Cardiac fibroblast (primary cell): ENCODE measurements around the gene ALKBH3.

Experiments used
- DNase-seq, 2 donors: peaks; one replicate each; pipeline versions ENCODE4 v3.0.0 to v3.0.0-alpha.2; 2010; ENCODE audit warnings: low read depth in 2 of 2
- H3K4me3 ChIP-seq, 2 donors: replicated peaks in 1 of 2; 1 replicate in 1 of 2; 2 replicates in 1 of 2; pipeline ENCODE4 v1.5.1; 2011; ENCODE audit warnings: low read depth in 2 of 2, low read length in 2 of 2, mild to moderate bottlenecking in 2 of 2, moderate library complexity in 1 of 2
- CTCF ChIP-seq: IDR thresholded peaks from one replicate; pipeline ENCODE4 v1.5.1; 2011; ENCODE audit warnings: low read depth, mild to moderate bottlenecking, low read length, inconsistent platforms

ALKBH3 gene

DNA sequence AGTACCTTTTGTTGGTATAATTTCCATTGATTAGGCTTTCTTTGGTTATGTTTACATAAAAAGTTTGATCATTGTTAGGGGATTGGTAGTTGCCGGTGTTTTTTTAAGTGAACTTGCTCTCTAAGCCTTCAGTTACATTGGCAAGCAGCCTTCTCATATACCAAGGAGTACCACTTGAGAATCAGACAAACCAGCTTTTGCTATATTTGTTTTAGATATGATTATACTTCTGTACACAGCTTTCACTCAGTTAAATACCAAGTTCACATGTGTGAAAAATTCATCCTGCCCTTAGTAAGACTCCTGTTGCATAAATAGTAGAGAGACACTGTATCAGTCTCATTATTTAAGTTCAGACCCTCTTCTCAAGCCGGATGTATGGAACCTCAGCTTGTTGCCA, 22.4 kb downstream of the ALKBH3 start:
- no peak for TF ChIP-seq CTCF
- no peak overlapping the region for H3K4me3 ChIP-seq
- DNase-seq = no peak

GRCh38 chr11:43903969-43904368, 23.3 kb downstream of the ALKBH3 start:
- TF ChIP-seq CTCF = no peak
- DNase-seq = no peak
- no peak overlapping the region for H3K4me3 ChIP-seq

- H3K4me3 ChIP-seq = peak overlapping the region in 1 of 2 donors; percentile 7
- no peak for TF ChIP-seq CTCF
- DNase-seq = peak; percentile 86 to 88
Measured at GRCh38 chr11:43904742-43905535, 24.3 kb downstream of the ALKBH3 start.

GRCh38 chr11:43905813-43906241, 25.2 kb downstream of the ALKBH3 start:
- no peak overlapping the region for H3K4me3 ChIP-seq
- TF ChIP-seq CTCF = no peak
- DNase-seq = peak; percentile 86 to 96

- no peak overlapping the region for H3K4me3 ChIP-seq
- DNase-seq = peak in 1 of 2 donors; percentile 45
- no peak for TF ChIP-seq CTCF
Measured at GRCh38 chr11:43907028-43907975, 26.7 kb downstream of the ALKBH3 start.

GRCh38 chr11:43908191-43908590, 27.6 kb downstream of the ALKBH3 start:
- no peak for TF ChIP-seq CTCF
- H3K4me3 ChIP-seq = no peak overlapping the region
- no peak for DNase-seq
